Transverse colon (tissue), 4 donors: Measurements from ENCODE around the gene SETD5. TPM values are rescaled to one million over a fixed set of nuclear protein-coding genes. Genes with fewer than 3 reads are reported as not detected.

Experiments used
- DNase-seq: peaks from one replicate; pipeline ENCODE4 v3.0.0-alpha.2; 2019
- H3K27ac ChIP-seq, 4 donors: fragments of 200-600 bp; sonication (generic); 2 replicates each; pipeline ENCODE4 v1.5.1; 2016 to 2018; ENCODE audit warnings: inconsistent platforms in 4 of 4
- H3K27me3 ChIP-seq: fragments of 200-600 bp; sonication (generic); 2 replicates; pipeline ENCODE4 v1.5.1; 2017; ENCODE audit warnings: inconsistent platforms
- H3K36me3 ChIP-seq, 4 donors: fragments of 200-600 bp; sonication (generic); 2 replicates each; pipeline ENCODE4 v1.5.1; 2017 to 2019; ENCODE audit warnings: inconsistent platforms in 4 of 4
- H3K4me1 ChIP-seq, 4 donors: fragments of 200-600 bp; sonication (generic); 2 replicates each; pipeline ENCODE4 v1.5.1; 2017 to 2020; ENCODE audit warnings: inconsistent platforms in 4 of 4
- H3K4me3 ChIP-seq, 4 donors: fragments of 200-600 bp; sonication (generic); 1 replicate in 1 of 4; 2 replicates in 3 of 4; pipeline versions ENCODE4 v1.5.1 to v1.6.1; 2017 to 2019; ENCODE audit warnings: inconsistent platforms in 4 of 4
- H3K9me3 ChIP-seq, 2 donors: fragments of 200-600 bp; sonication (generic); 2 replicates each; pipeline ENCODE4 v1.5.1; 2017 to 2019; ENCODE audit warnings: inconsistent platforms in 2 of 2
- EP300 ChIP-seq: sonication (generic); formaldehyde crosslinking; IDR thresholded peaks from one replicate; pipeline ENCODE4 v1.6.1; 2017; ENCODE audit warnings: antibody characterized with exemption, low read depth
- POLR2A ChIP-seq: fragments of 450-650 bp; IDR thresholded peaks from one replicate; pipeline ENCODE4 v1.6.1; 2016; ENCODE audit warnings: antibody characterized with exemption, mild to moderate bottlenecking, moderate library complexity
- POLR2AphosphoS5 ChIP-seq, 3 donors: sonication (generic); formaldehyde crosslinking; IDR thresholded peaks; one replicate each; pipeline ENCODE4 v1.6.1; 2016; ENCODE audit warnings: antibody characterized with exemption in 3 of 3
- WGBS, 2 donors: methylation state at CpG; one replicate each; pipeline ENCODE4 v1.1.5; 2018; ENCODE audit warnings: low coverage in 1 of 2; 5-methylcytosine and 5-hydroxymethylcytosine counted together
- in situ Hi-C, 4 donors: fragments of 200-750 bp; cut with MboI; loops; one replicate each; pipeline versions ENCODE4 v1.15.0 to v1.15.1; 2017; ENCODE audit warnings: low sequenced_read_pairs in 3 of 4, low pct_ligation_motif_present in 1 of 4, low pct_unique_long_range_greater_than_20kb in 1 of 4
- intact Hi-C: fragments of 100-400 bp; cut with DNase I; formaldehyde crosslinking; loops from one replicate; pipeline ENCODE4 v1.15.1; 2023; ENCODE audit warnings: low total_unique reads
- total RNA-seq, 4 donors: library from RNA; depleted of rRNA; stranded (reverse); fragments of >200 nt; gene quantifications; one replicate each; pipeline ENCODE4 v1.1.0, GENCODE V29; 2016
- TF ChIP-seq, protein P1 (sequence below), 5 experiments: fragments of 200-600 bp in 3 of 5; fragments of 450-650 bp in 2 of 5; sonication (generic) in 3 of 5; IDR thresholded peaks; 1 replicate in 2 of 5; 2 replicates in 3 of 5; pipeline ENCODE4 v1.5.1; 2016 to 2017; ENCODE audit warnings: antibody characterized with exemption in 5 of 5, inconsistent platforms in 3 of 5, mild to moderate bottlenecking in 2 of 5, moderate library complexity in 1 of 5

The SETD5 gene
- total RNA-seq, 4 donors from 2014 or later, result 70.6 to 161 (median 129) TPM

DNA sequence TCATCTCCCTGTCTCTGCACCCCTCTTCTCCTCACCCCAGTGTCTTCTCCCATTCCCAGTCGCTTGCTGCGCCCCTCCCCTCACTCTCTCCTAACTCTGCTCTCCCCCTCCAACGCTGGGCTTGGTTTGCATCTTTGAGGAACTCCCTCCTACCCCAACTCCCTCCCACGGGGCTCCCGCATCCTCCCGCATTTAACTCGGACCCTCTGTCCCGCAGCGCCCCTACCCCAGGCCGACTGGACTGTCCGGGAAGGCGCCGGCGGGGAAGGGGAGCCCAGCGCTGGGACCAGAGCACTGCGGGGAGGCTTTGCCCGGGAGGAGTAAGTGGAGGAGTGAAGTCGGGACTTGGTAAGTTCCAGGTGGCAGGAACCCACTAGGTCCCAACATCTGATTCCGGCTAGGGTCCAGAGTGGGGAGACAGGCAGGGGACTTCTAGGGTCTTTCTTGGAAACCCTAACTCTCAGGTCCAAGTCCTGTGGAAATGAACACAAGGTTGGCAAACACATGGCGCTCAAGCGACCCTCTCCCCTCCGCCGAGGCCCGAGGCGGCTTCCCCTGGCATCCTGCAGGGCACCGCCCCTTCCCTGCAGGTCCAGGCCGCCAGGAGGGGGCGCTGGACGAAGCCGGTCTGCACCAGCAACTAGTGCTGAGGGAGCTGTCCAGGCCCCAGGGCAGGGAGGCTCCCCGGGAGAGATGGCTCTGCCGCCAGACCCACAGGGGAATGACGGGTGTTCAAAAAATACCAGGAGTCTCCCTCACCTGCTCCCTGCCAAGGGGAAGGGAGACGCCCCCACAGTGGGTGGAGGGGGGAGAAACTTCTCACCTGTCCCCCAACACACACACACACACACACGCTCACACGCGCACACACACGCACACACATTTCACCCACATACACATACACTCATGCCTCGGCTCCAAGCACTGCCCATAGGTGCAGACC is 103.0 kb downstream of the SETD5 start:
- H3K4me3 ChIP-seq, result no peak overlapping the region
- H3K4me1 ChIP-seq, result peaks cover 0 to 10% (median 8%) of the 10 kb centered on the region in 4 donors
- H3K27ac ChIP-seq, result no peak overlapping the region
- in situ Hi-C loops (no loop called here), intact Hi-C loops (loop anchor here (5.0 kb wide), 1 partner anchor 1242 kb away; no protein-coding TSS in a partner anchor)
- no peaks in the 10 kb centered on the region for H3K9me3 ChIP-seq
- TF ChIP-seq EP300 (no peak), POLR2AphosphoS5 (IDR thresholded peaks at IDR 0.05) (no peak), POLR2A (no peak)
- TF ChIP-seq, protein P1, sequence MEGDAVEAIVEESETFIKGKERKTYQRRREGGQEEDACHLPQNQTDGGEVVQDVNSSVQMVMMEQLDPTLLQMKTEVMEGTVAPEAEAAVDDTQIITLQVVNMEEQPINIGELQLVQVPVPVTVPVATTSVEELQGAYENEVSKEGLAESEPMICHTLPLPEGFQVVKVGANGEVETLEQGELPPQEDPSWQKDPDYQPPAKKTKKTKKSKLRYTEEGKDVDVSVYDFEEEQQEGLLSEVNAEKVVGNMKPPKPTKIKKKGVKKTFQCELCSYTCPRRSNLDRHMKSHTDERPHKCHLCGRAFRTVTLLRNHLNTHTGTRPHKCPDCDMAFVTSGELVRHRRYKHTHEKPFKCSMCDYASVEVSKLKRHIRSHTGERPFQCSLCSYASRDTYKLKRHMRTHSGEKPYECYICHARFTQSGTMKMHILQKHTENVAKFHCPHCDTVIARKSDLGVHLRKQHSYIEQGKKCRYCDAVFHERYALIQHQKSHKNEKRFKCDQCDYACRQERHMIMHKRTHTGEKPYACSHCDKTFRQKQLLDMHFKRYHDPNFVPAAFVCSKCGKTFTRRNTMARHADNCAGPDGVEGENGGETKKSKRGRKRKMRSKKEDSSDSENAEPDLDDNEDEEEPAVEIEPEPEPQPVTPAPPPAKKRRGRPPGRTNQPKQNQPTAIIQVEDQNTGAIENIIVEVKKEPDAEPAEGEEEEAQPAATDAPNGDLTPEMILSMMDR (IDR thresholded peaks at IDR 0.05), result peak; percentile 42 to 66 (median 50)
- WGBS, 2 donors, result 19% methylated on average over 4 to 34 of the region's 39 CpGs
- peak; percentile 66 for DNase-seq
- H3K27me3 ChIP-seq, result peaks cover 41% of the 10 kb centered on the region
- H3K36me3 ChIP-seq, result no peaks in the 10 kb centered on the region

GRCh38 chr3:9501226-9501625 is 103.8 kb downstream of the SETD5 start:
- no peak for DNase-seq
- in situ Hi-C loops (no loop called here), intact Hi-C loops (loop anchor here (5.0 kb wide), 1 partner anchor 1241 kb away; no protein-coding TSS in a partner anchor)
- Histone ChIP-seq H3K36me3 (no peaks in the 10 kb centered on the region), H3K4me1 (peaks cover 0 to 10% (median 8%) of the 10 kb centered on the region in 4 donors), H3K27ac (no peak overlapping the region), H3K9me3 (no peaks in the 10 kb centered on the region), H3K4me3 (no peak overlapping the region), H3K27me3 (peaks cover 41% of the 10 kb centered on the region)
- TF ChIP-seq, protein P1 (IDR thresholded peaks at IDR 0.05), result no peak
- TF ChIP-seq EP300 (no peak), POLR2A (no peak), POLR2AphosphoS5 (IDR thresholded peaks at IDR 0.05) (no peak)
- WGBS, 2 donors, result 60% methylated on average over 6 of the region's 6 CpGs; no CpG with 5 or more reads in 1 of the 2 donors

GRCh38 chr3:9503283-9503682 is 105.9 kb downstream of the SETD5 start:
- Histone ChIP-seq H3K36me3 (no peaks in the 10 kb centered on the region), H3K4me1 (peaks cover 0 to 10% (median 8%) of the 10 kb centered on the region in 4 donors), H3K4me3 (no peak overlapping the region), H3K27ac (no peak overlapping the region), H3K9me3 (no peaks in the 10 kb centered on the region), H3K27me3 (peaks cover 50% of the 10 kb centered on the region)
- 0% methylated on average over 4 of the region's 4 CpGs; no CpG with 5 or more reads in 1 of the 2 donors for WGBS, 2 donors
- TF ChIP-seq, protein P1 (IDR thresholded peaks at IDR 0.05), result peak; percentile 73 to 86 (median 80)
- TF ChIP-seq POLR2A, result no peak
- intact Hi-C loops, result loop anchor here (5.0 kb wide), 1 partner anchor 1239 kb away; no protein-coding TSS in a partner anchor
- in situ Hi-C loops, result no loop called here
- DNase-seq, result peak; percentile 66
